Right lobe of liver (tissue), 6 donors: ENCODE results near the gene SYAP1. TPM values are rescaled to one million over a fixed set of nuclear protein-coding genes. Genes with fewer than 3 reads are reported as not detected.

Source experiments
- ATAC-seq, 4 donors: fragments of 200-7000 bp; cut with Tn5 transposase; one replicate each; pipeline ENCODE4 v1.9.1; 2020; ENCODE audit warnings: mild to moderate bottlenecking in 4 of 4, moderate library complexity in 4 of 4
- DNase-seq, 3 donors: peaks; one replicate each; pipeline ENCODE4 v3.0.0-alpha.2; 2020
- H3K27ac ChIP-seq, 3 donors: fragments of 200-600 bp; one replicate each; pipeline ENCODE4 v1.8.0; 2022
- H3K27me3 ChIP-seq, 2 donors: fragments of 200-600 bp; one replicate each; pipeline ENCODE4 v1.8.0; 2022
- H3K36me3 ChIP-seq, 4 donors: fragments of 200-600 bp; sonication (generic) in 1 of 4; one replicate each; pipeline versions ENCODE4 v1.5.1 to v1.8.0; 2017 to 2022; ENCODE audit warnings: control low read depth in 1 of 4
- H3K4me1 ChIP-seq, 4 donors: fragments of 200-600 bp; sonication (generic) in 1 of 4; one replicate each; pipeline versions ENCODE4 v1.5.1 to v1.8.0; 2017 to 2022; ENCODE audit warnings: control low read depth in 1 of 4
- H3K4me3 ChIP-seq, 3 donors: fragments of 200-600 bp; one replicate each; pipeline ENCODE4 v1.8.0; 2022
- H3K9me3 ChIP-seq, 4 donors: fragments of 200-600 bp; sonication (generic) in 1 of 4; one replicate each; pipeline versions ENCODE4 v1.5.1 to v1.8.0; 2017 to 2022; ENCODE audit warnings: control low read depth in 1 of 4
- POLR2A ChIP-seq: fragments of 450-650 bp; IDR thresholded peaks from one replicate; pipeline ENCODE4 v1.6.1; 2017; ENCODE audit warnings: antibody characterized with exemption, mild to moderate bottlenecking
- WGBS: methylation state at CpG from one replicate; pipeline ENCODE4 v1.1.6; 2018; ENCODE audit warnings: low coverage, low lambda C conversion rate; ENCODE audit not compliant: insufficient coverage; ENCODE audit errors: missing lambda C conversion rate; 5-methylcytosine and 5-hydroxymethylcytosine counted together
- intact Hi-C, 2 donors: fragments of 100-400 bp; cut with DNase I; formaldehyde crosslinking; loops; one replicate each; pipeline versions ENCODE4 v1.11.2 to v1.14.1; 2022
- total RNA-seq, 6 experiments: library from RNA; depleted of rRNA in 2 of 6; stranded (reverse); fragments of >200 nt in 2 of 6; fragmentation: NEBNext Ultra II Directional in 3 of 6; extraction: Animal tissue kit (Norgen Biotek cat#: 25700) in 3 of 6; gene quantifications; one replicate each; pipeline versions ENCODE4 v1.1.0 to v1.2.4, GENCODE V29; 2016 to 2023
- TF ChIP-seq, protein P1 (sequence below), 4 donors: fragments of 200-600 bp in 3 of 4; fragments of 450-650 bp in 1 of 4; IDR thresholded peaks; one replicate each; pipeline versions ENCODE4 v1.5.1 to v1.8.0; 2016 to 2022; ENCODE audit warnings: antibody characterized with exemption in 4 of 4, mild to moderate bottlenecking in 2 of 4
- donor health status: DM: no; HTN: yes; CAD: no.
- donor health status: DM: no; HTN: no; CAD: no.
- donor health status: DM: no; HTN: no; CAD: no.
- donor health status: DM: no; HTN: yes; CAD: no.
- donor health status: DM: no; HTN: yes; CAD: no.

Gene SYAP1
- total RNA-seq, 6 experiments from 2014 or later: 22.5 to 35.7 (median 29.5) TPM

DNA sequence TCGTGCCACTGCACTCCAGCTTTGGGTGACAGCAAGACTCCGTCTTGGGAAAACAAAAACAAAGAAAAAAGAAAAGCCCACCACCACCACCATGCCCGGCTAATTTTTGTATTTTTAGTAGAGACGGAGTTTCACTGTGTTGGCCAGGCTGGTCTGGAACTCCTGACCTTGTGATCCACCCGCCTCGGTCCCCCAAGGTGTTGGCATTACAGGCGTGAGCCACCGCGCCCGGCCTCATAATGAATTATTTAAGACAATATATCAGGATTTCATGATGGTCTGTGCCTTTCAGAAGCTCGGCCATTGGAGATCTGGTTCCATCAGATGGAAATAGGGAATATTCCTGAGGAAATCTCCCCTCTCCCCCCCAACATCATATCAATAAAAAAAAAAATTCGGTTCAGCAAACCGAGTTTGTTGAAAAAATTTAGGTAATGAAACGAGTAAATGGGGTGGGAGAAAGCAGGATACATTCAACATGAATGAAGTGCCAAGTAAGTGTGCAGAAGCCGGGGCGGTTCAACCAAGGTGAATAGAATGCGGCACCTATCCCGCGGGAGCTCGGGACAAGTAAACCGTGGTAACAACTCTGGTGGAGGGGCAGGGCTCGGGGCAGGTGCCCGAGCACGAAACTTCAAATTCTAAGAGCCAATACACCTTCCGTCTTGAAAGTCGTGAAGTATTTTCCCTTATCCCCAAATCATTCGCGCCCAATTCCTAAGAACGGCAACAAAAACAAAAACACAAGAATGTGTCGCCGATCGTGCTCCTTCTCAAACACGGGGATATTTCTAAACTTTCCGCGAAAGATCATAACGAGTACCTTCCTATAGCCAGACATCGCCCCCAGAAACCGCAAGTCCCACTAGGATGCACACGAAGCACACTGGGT lies 66.1 kb downstream of the SYAP1 start:
- Histone ChIP-seq H3K27me3 (no peaks in the 10 kb centered on the region), H3K27ac (peak overlapping the region in 1 of 3 donors; percentile 39), H3K4me1 (peaks cover 0 to 12% (median 0%) of the 10 kb centered on the region in 4 donors), H3K36me3 (no peaks in the 10 kb centered on the region), H3K9me3 (no peaks in the 10 kb centered on the region), H3K4me3 (peak overlapping the region; percentile 52 to 81 (median 69))
- TF ChIP-seq, protein P1, sequence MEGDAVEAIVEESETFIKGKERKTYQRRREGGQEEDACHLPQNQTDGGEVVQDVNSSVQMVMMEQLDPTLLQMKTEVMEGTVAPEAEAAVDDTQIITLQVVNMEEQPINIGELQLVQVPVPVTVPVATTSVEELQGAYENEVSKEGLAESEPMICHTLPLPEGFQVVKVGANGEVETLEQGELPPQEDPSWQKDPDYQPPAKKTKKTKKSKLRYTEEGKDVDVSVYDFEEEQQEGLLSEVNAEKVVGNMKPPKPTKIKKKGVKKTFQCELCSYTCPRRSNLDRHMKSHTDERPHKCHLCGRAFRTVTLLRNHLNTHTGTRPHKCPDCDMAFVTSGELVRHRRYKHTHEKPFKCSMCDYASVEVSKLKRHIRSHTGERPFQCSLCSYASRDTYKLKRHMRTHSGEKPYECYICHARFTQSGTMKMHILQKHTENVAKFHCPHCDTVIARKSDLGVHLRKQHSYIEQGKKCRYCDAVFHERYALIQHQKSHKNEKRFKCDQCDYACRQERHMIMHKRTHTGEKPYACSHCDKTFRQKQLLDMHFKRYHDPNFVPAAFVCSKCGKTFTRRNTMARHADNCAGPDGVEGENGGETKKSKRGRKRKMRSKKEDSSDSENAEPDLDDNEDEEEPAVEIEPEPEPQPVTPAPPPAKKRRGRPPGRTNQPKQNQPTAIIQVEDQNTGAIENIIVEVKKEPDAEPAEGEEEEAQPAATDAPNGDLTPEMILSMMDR (IDR thresholded peaks at IDR 0.05): no peak
- no peak for TF ChIP-seq POLR2A
- WGBS: 11% methylated on average over 35 of the region's 39 CpGs
- DNase-seq (peak in 2 of 3 donors; percentile 36 to 42), ATAC-seq (peak in 1 of 4 donors; percentile 12)
- intact Hi-C loops: no loop called here

DNA sequence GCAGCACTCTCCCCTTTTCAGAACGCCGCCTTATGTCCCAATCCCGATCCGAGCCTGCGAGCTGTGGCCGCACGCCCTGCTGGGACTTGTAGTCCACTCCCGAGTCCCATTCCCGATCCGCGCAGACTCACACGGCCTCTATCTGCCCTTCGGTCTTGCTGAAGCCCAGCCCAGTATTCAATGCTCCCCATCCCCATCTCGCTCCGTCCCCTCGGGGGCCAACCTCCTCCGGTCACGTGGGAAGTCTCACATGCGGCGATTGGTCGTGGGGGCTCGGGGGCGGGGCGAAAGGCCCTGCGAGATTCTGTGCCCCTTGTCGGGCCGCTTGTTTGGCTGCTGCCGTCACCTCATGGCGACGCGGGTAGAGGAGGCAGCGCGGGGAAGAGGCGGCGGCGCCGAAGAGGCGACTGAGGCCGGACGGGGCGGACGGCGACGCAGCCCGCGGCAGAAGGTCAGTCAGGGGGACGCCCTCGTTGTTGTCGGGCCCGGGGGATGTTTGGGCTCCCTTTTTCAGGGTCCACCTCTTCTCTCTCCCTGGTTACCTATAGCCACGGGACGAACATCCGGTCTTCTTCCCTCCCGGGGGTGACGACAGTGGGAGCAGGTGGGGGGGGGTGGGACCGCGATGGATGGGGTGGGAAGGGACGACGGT lies 66.9 kb downstream of the SYAP1 start, which contains the start of gene TXLNG:
TXLNG (plus strand) TSS at position 328 of the 652 bp plus-strand sequence; CDS start at position 350, 22 bp downstream.
- Histone ChIP-seq H3K27me3 (no peaks in the 10 kb centered on the region), H3K27ac (peak within 1 kb of the TSS; percentile 47 to 72 (median 54)), H3K4me1 (peaks cover 0 to 12% (median 0%) of the 10 kb centered on the region in 4 donors), H3K36me3 (no peaks in the 10 kb centered on the region), H3K4me3 (peak within 1 kb of the TSS; percentile 69 to 81 (median 78)), H3K9me3 (no peaks in the 10 kb centered on the region)
- peak; percentile 96 to 99 (median 99) for DNase-seq
- peak; percentile 92 for TF ChIP-seq POLR2A
- TF ChIP-seq, protein P1 (IDR thresholded peaks at IDR 0.05): no peak
- peak; percentile 97 to 99 (median 98) for ATAC-seq
- 0% methylated on average over 22 of the region's 59 CpGs for WGBS
- intact Hi-C loops: no loop called here

- peak overlapping the region; percentile 69 to 81 (median 78) for H3K4me3 ChIP-seq
- ATAC-seq (peak in 2 of 4 donors; percentile 1 to 15), DNase-seq (peak; percentile 43 to 72 (median 46))
- TF ChIP-seq, protein P1 (IDR thresholded peaks at IDR 0.05): no peak
- no peak for TF ChIP-seq POLR2A
- H3K9me3 ChIP-seq: no peaks in the 10 kb centered on the region
- H3K27ac ChIP-seq: peak overlapping the region in 2 of 3 donors; percentile 38 to 54
- peaks cover 0 to 12% (median 0%) of the 10 kb centered on the region in 4 donors for H3K4me1 ChIP-seq
- intact Hi-C loops: no loop called here
- peaks cover 0 to 2% (median 0%) of the 10 kb centered on the region in 4 donors for H3K36me3 ChIP-seq
- H3K27me3 ChIP-seq: no peaks in the 10 kb centered on the region
- 11% methylated on average over 14 of the region's 73 CpGs for WGBS
Observed at GRCh38 chrX:16786791-16787735, 67.7 kb downstream of the SYAP1 start.

DNA sequence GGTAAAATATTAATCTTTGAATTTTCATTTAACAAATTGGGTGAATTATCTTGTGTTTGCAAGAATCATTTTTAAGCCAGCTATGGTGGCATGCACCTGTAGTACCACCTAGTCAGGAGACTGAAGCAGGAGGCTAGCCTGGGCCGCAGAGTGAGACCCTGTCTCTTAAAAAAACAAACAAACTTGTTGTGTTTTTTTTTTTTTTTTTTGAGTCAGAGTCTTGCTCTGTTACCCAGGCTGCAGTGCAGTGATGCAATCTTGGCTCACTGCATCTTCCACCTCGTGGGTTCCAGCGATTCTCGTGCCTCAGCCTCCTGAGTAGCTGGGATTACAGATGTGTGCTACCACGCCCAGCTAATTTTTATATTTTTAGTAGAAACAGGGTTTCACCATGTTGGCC lies 69.1 kb downstream of the SYAP1 start:
- ATAC-seq (no peak), DNase-seq (no peak)
- TF ChIP-seq, protein P1 (IDR thresholded peaks at IDR 0.05): no peak
- TF ChIP-seq POLR2A: no peak
- no peak overlapping the region for H3K4me3 ChIP-seq
- no peaks in the 10 kb centered on the region for H3K9me3 ChIP-seq
- peaks cover 0 to 2% (median under 1%) of the 10 kb centered on the region in 4 donors for H3K36me3 ChIP-seq
- H3K27me3 ChIP-seq: no peaks in the 10 kb centered on the region
- 68% methylated on average over 5 of the region's 5 CpGs for WGBS
- intact Hi-C loops: no loop called here
- H3K27ac ChIP-seq: no peak overlapping the region
- peaks cover 0 to 12% (median 0%) of the 10 kb centered on the region in 4 donors for H3K4me1 ChIP-seq
